ENCODE results near the gene B4GALT5.

- TF ChIP-seq NPAS2 (CRISPR knock-in tag; IDR thresholded peaks at IDR 0.05; ENCODE audit: borderline replicate concordance): no peak
- TF ChIP-seq CTCF (IDR thresholded peaks at IDR 0.05): no peak
- TF ChIP-seq ELK1 (IDR thresholded peaks at IDR 0.05; ENCODE audit: low read depth, low read length): no peak
- TF ChIP-seq POLR2A (IDR thresholded peaks at IDR 0.05; ENCODE audit: low read length): no peak
- TF ChIP-seq HMGXB4 (CRISPR knock-in tag; IDR thresholded peaks at IDR 0.05; ENCODE audit: borderline replicate concordance): no peak
- no peak for TF ChIP-seq USF2 (IDR thresholded peaks at IDR 0.05)
Observed at GRCh38 chr20:49754596-49754995, 40.9 kb upstream of the B4GALT5 start.

Measured in A549 (cell line).